Trophoblast cell (in vitro differentiated cells and primary cell): ENCODE data around the gene ADA.

Experiments
- DNase-seq, 2 donors: peaks; one replicate each; pipeline ENCODE4 v3.0.0-alpha.2; 2016
- H2AFZ ChIP-seq: 2 replicates; pipeline ENCODE4 v1.6.1; 2013; ENCODE audit warnings: low read length, moderate library complexity, mild to moderate bottlenecking; ENCODE audit not compliant: insufficient read depth, poor library complexity
- H2AK5ac ChIP-seq: 2 replicates; pipeline ENCODE4 v1.6.1; 2013; ENCODE audit warnings: mild to moderate bottlenecking, low read length
- H2BK120ac ChIP-seq: 2 replicates; pipeline ENCODE4 v1.6.1; 2013; ENCODE audit warnings: low read length, mild to moderate bottlenecking, moderate library complexity; ENCODE audit not compliant: insufficient read depth, poor library complexity
- H2BK12ac ChIP-seq: 2 replicates; pipeline ENCODE4 v1.6.1; 2013; ENCODE audit warnings: mild to moderate bottlenecking, low read length, moderate library complexity
- H2BK5ac ChIP-seq: 2 replicates; pipeline ENCODE4 v1.6.1; 2013; ENCODE audit warnings: low read length, low read depth, moderate library complexity, mild to moderate bottlenecking; ENCODE audit not compliant: poor library complexity
- H3K14ac ChIP-seq: 2 replicates; pipeline ENCODE4 v1.6.1; 2013; ENCODE audit warnings: mild to moderate bottlenecking, low read length
- H3K18ac ChIP-seq: 2 replicates; pipeline ENCODE4 v1.6.1; 2013; ENCODE audit warnings: mild to moderate bottlenecking, low read length
- H3K23ac ChIP-seq: 2 replicates; pipeline ENCODE4 v1.6.1; 2013; ENCODE audit warnings: low read length
- H3K27ac ChIP-seq: 2 replicates; pipeline ENCODE4 v1.5.1; 2013; ENCODE audit warnings: low read depth, mild to moderate bottlenecking, inconsistent platforms, low read length, moderate library complexity
- H3K27me3 ChIP-seq: 2 replicates; pipeline ENCODE4 v1.6.1; 2013; ENCODE audit warnings: inconsistent platforms, mild to moderate bottlenecking, low read length, moderate library complexity; ENCODE audit not compliant: insufficient read depth
- H3K36me3 ChIP-seq, 2 experiments: 1 replicate in 1 of 2; 2 replicates in 1 of 2; pipeline ENCODE4 v1.6.1; 2013; ENCODE audit warnings: low read length in 2 of 2, mild to moderate bottlenecking in 2 of 2, moderate library complexity in 1 of 2; ENCODE audit not compliant: insufficient read depth in 2 of 2, control insufficient read depth in 1 of 2
- H3K4ac ChIP-seq: 2 replicates; pipeline ENCODE4 v1.6.1; 2013; ENCODE audit warnings: low read depth, mild to moderate bottlenecking, low read length, moderate library complexity
- H3K4me1 ChIP-seq, 2 experiments: 1 replicate in 1 of 2; 2 replicates in 1 of 2; pipeline ENCODE4 v1.6.1; 2013; ENCODE audit warnings: low read length in 2 of 2, mild to moderate bottlenecking in 2 of 2, moderate library complexity in 1 of 2; ENCODE audit not compliant: insufficient read depth in 2 of 2, control insufficient read depth in 1 of 2
- H3K4me2 ChIP-seq: 2 replicates; pipeline ENCODE4 v1.6.1; 2013; ENCODE audit warnings: inconsistent platforms, mild to moderate bottlenecking, low read length, moderate library complexity
- H3K4me3 ChIP-seq: 2 replicates; pipeline ENCODE4 v1.5.1; 2013; ENCODE audit warnings: mild to moderate bottlenecking, low read depth, low read length, inconsistent platforms
- H3K79me1 ChIP-seq: one replicate; pipeline ENCODE4 v1.6.1; 2013; ENCODE audit warnings: low read length
- H3K79me2 ChIP-seq: 2 replicates; pipeline ENCODE4 v1.6.1; 2013; ENCODE audit warnings: low read length, mild to moderate bottlenecking; ENCODE audit not compliant: control insufficient read depth, insufficient read depth, poor library complexity
- H3K9ac ChIP-seq: 2 replicates; pipeline ENCODE4 v1.6.1; 2013; ENCODE audit warnings: mild to moderate bottlenecking, low read length
- H3K9me3 ChIP-seq: 2 replicates; pipeline ENCODE4 v1.6.1; 2013; ENCODE audit warnings: low read depth, mild to moderate bottlenecking, control low read depth, inconsistent platforms, low read length; ENCODE audit not compliant: insufficient read depth
- H4K12ac ChIP-seq: 2 replicates; pipeline ENCODE4 v1.6.1; 2013; ENCODE audit warnings: low read depth, mild to moderate bottlenecking, low read length, moderate library complexity
- H4K8ac ChIP-seq: 2 replicates; pipeline ENCODE4 v1.6.1; 2013; ENCODE audit warnings: low read depth, mild to moderate bottlenecking, low read length, moderate library complexity
- H4K91ac ChIP-seq: one replicate; pipeline ENCODE4 v1.6.1; 2013; ENCODE audit warnings: low read depth, mild to moderate bottlenecking, low read length, moderate library complexity
- WGBS: extraction: QIAGEN DNeasy Blood & Tissue Kit; methylation state at CpG from one replicate; pipeline ENCODE4 v1.1.7; 2013; ENCODE audit warnings: missing lambda C conversion rate; ENCODE audit not compliant: insufficient read length, insufficient coverage; ENCODE audit errors: extremely low coverage; 5-methylcytosine and 5-hydroxymethylcytosine counted together

Gene ADA

DNA sequence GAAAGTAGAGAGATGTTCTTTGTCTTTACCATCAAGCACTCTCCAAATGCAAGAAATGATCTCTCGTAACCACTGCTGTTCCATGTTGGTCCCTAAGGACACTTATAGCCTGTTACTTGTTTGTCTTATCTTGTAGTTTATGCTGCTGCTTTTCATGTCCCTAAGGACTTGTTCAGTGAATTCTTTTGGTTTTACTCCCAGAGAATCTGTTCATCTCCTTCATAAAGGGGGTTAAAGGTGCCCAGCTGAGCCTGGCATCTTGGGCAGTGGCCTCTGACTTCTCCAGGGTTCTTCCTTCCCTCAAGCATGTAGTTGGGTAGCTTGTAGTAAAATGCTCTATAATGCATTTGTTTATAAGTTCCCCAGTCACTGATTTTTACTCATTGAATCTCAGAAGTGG lies 70.0 kb downstream of the ADA start:
- H2AFZ ChIP-seq = no peak overlapping the region
- H2BK5ac ChIP-seq = no peak overlapping the region
- no peak overlapping the region for H4K12ac ChIP-seq
- H2BK120ac ChIP-seq = no peak overlapping the region
- H3K14ac ChIP-seq = no peak overlapping the region
- H4K91ac ChIP-seq = no peak overlapping the region
- no peaks in the 10 kb centered on the region for H3K79me2 ChIP-seq
- H4K8ac ChIP-seq = no peak overlapping the region
- no peak overlapping the region for H3K9ac ChIP-seq
- H3K27ac ChIP-seq = no peak overlapping the region
- peaks cover 2% of the 10 kb centered on the region for H3K79me1 ChIP-seq
- H3K9me3 ChIP-seq = no peaks in the 10 kb centered on the region
- H2BK12ac ChIP-seq = no peak overlapping the region
- no CpG with 5 or more reads among the region's 1 CpG for WGBS
- DNase-seq = no peak
- peaks cover 14 to 17% of the 10 kb centered on the region in 2 experiments for H3K4me1 ChIP-seq
- no peak overlapping the region for H3K23ac ChIP-seq
- no peak overlapping the region for H3K4me3 ChIP-seq
- H3K4ac ChIP-seq = no peak overlapping the region
- H3K27me3 ChIP-seq = no peaks in the 10 kb centered on the region
- H3K36me3 ChIP-seq = no peaks in the 10 kb centered on the region
- H2AK5ac ChIP-seq = no peak overlapping the region
- no peak overlapping the region for H3K18ac ChIP-seq
- H3K4me2 ChIP-seq = no peak overlapping the region

DNA sequence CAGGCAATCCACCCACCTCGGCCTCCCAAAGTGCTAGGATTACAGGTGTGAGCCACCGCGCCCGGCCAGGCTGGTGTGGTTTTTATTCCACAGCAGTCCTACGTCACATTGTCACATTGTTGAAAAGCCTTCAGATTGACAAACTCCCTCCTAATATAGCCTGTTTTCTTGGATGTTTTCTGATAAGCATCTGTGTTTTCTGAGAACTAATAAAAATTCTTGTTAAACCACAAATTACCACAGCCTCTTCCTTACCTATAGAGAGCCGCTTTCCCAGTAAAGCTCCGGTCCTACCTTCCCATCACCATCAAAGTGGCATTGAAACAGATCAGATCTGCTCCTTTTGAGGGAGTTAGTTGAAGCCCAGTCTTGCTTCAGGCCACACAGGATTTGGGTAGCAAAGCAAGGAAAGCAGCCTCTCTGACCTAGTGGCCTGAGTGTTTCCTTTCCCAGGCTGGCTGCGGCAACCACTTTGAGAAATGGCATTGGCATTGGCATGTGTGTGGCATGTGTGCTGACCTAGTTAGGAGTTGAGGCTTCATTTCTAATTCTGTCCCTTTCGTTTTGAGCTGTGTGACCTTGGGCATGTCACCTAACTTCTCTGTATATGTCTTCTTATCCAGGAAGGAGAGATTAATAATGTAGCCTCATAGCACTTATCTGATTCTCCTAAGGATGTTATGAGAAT lies 70.8 kb downstream of the ADA start:
- no peaks in the 10 kb centered on the region for H3K36me3 ChIP-seq
- H3K23ac ChIP-seq = no peak overlapping the region
- no peak overlapping the region for H3K18ac ChIP-seq
- peaks cover 14 to 17% of the 10 kb centered on the region in 2 experiments for H3K4me1 ChIP-seq
- no peaks in the 10 kb centered on the region for H3K9me3 ChIP-seq
- H3K79me2 ChIP-seq = no peaks in the 10 kb centered on the region
- DNase-seq = peak; percentile 63 to 88
- no peak overlapping the region for H4K8ac ChIP-seq
- no peak overlapping the region for H3K4ac ChIP-seq
- no peak overlapping the region for H2AK5ac ChIP-seq
- H2BK12ac ChIP-seq = no peak overlapping the region
- H3K4me3 ChIP-seq = no peak overlapping the region
- no peak overlapping the region for H3K4me2 ChIP-seq
- H2AFZ ChIP-seq = no peak overlapping the region
- H2BK5ac ChIP-seq = no peak overlapping the region
- H3K27me3 ChIP-seq = no peaks in the 10 kb centered on the region
- peaks cover 2% of the 10 kb centered on the region for H3K79me1 ChIP-seq
- H3K14ac ChIP-seq = no peak overlapping the region
- no peak overlapping the region for H4K91ac ChIP-seq
- no peak overlapping the region for H2BK120ac ChIP-seq
- H3K9ac ChIP-seq = no peak overlapping the region
- WGBS = no CpG with 5 or more reads among the region's 9 CpGs
- H4K12ac ChIP-seq = no peak overlapping the region
- no peak overlapping the region for H3K27ac ChIP-seq

DNA sequence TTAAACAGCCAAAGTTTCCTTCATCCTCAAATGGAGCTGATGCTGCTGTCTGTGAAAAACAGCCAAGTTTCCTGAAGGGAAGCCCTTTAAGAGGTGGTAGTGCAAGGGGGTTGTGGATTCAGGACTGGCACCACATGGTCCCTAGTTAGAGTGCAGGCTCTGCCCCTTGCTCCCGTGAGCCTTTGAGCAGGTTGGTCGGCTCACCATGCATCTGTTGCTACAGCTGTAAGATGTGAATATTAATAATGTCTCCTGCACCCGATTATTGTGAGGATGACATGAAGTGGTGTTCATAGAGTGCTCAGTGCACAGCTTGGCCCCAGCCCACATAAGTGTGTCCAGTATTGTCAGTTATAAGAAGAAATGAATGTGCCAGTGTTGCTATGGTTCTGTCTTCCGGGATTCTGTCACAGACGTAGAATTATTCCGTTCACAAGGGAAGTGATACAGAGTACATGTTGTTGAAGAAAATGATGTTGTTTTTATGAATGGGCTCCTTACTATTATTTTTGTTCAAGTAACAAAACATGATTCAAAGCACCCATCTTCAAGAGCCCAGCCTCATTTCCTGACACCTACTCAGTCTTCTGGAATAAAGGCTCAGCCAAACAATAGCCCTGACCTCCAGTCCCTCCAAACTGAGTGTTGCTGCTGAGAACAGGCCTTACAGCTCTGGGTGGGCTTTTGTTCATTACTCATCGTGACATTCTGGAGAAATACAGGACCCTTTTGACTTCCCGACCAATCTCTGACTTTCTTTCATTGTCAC lies 72.0 kb downstream of the ADA start:
- no peaks in the 10 kb centered on the region for H3K36me3 ChIP-seq
- no peak overlapping the region for H2BK120ac ChIP-seq
- no peak overlapping the region for H3K9ac ChIP-seq
- no peak overlapping the region for H2BK5ac ChIP-seq
- no peak overlapping the region for H3K14ac ChIP-seq
- no peak overlapping the region for H2AFZ ChIP-seq
- H3K79me2 ChIP-seq = no peaks in the 10 kb centered on the region
- no peak overlapping the region for H3K23ac ChIP-seq
- H4K8ac ChIP-seq = no peak overlapping the region
- no peak overlapping the region for H2BK12ac ChIP-seq
- peaks cover 11 to 14% of the 10 kb centered on the region in 2 experiments for H3K4me1 ChIP-seq
- no peaks in the 10 kb centered on the region for H3K27me3 ChIP-seq
- no peak overlapping the region for H2AK5ac ChIP-seq
- H4K91ac ChIP-seq = no peak overlapping the region
- no peak overlapping the region for H3K18ac ChIP-seq
- no peak overlapping the region for H3K4me3 ChIP-seq
- no peak overlapping the region for H3K4ac ChIP-seq
- H3K9me3 ChIP-seq = no peaks in the 10 kb centered on the region
- WGBS = no CpG with 5 or more reads among the region's 8 CpGs
- H3K4me2 ChIP-seq = no peak overlapping the region
- no peak overlapping the region for H3K27ac ChIP-seq
- H4K12ac ChIP-seq = no peak overlapping the region
- peaks cover 2% of the 10 kb centered on the region for H3K79me1 ChIP-seq
- no peak for DNase-seq

DNA sequence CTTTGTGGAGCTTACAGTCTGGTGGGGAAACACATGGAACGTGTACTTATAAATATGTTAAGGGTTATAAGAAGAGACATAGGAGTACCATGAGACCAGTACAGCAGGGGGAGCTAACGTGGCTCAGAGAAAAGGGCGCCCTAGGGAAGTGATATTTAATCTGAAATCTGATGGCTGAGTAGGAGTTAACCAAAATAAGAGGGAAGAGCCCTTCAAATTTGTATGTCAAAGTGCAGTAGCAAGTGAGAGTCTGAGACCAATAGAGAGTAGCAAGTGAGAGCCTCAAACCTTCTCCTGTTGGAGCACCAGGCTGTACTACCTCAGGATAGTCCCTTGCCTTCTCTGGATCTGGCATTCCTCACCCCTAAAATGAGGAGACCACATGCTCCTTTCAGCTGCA lies 75.2 kb downstream of the ADA start:
- Histone ChIP-seq H3K4me1 (peaks cover 3 to 6% of the 10 kb centered on the region in 2 experiments), H2BK5ac (no peak overlapping the region)
- WGBS = no CpG with 5 or more reads among the region's 3 CpGs

More for the DNA sequence above, 75.2 kb downstream of the ADA start:
- no peak overlapping the region for H3K23ac ChIP-seq
- peak; percentile 9 to 21 for DNase-seq
- no peak overlapping the region for H2BK120ac ChIP-seq
- H2AFZ ChIP-seq = no peak overlapping the region
- H4K8ac ChIP-seq = no peak overlapping the region
- H3K9me3 ChIP-seq = no peaks in the 10 kb centered on the region
- H3K9ac ChIP-seq = no peak overlapping the region
- no peak overlapping the region for H3K4me3 ChIP-seq
- H3K27ac ChIP-seq = no peak overlapping the region
- H2AK5ac ChIP-seq = no peak overlapping the region
- H3K4me2 ChIP-seq = no peak overlapping the region
- H3K27me3 ChIP-seq = no peaks in the 10 kb centered on the region
- H3K14ac ChIP-seq = no peak overlapping the region
- no peaks in the 10 kb centered on the region for H3K36me3 ChIP-seq
- no peak overlapping the region for H4K91ac ChIP-seq
- no peak overlapping the region for H3K4ac ChIP-seq
- H4K12ac ChIP-seq = no peak overlapping the region
- H3K18ac ChIP-seq = no peak overlapping the region
- H3K79me2 ChIP-seq = no peaks in the 10 kb centered on the region
- H2BK12ac ChIP-seq = no peak overlapping the region
- no peaks in the 10 kb centered on the region for H3K79me1 ChIP-seq
